Right renal cortex interstitium (tissue), 3 donors: ENCODE data around the gene HCN1. TPM values are rescaled to one million over a fixed set of nuclear protein-coding genes. Genes with fewer than 3 reads are reported as not detected.
A peak's percentile ranks its signal among the peaks of the same experiment; 100 is the strongest.
"Not testable (repeated sequence)": the region's sequence is repeated elsewhere in the genome, so short reads cannot be mapped to it uniquely, and the experiment has no call there.

Experiments
- DNase-seq, 3 donors: peaks; one replicate each; pipeline ENCODE4 v3.0.0-alpha.2; 2013; ENCODE audit warnings: low read depth in 3 of 3, low spot score in 2 of 3
- polyA plus RNA-seq, 3 donors: library from polyadenylated mRNA; unstranded; fragments of 120-200 nt; gene quantifications; one replicate each; pipeline ENCODE4 v1.2.1, GENCODE V29; 2013; ENCODE audit not compliant: insufficient read length in 3 of 3

The HCN1 gene
- polyA plus RNA-seq, 3 donors = 0.04 TPM; not detected in 2

DNA sequence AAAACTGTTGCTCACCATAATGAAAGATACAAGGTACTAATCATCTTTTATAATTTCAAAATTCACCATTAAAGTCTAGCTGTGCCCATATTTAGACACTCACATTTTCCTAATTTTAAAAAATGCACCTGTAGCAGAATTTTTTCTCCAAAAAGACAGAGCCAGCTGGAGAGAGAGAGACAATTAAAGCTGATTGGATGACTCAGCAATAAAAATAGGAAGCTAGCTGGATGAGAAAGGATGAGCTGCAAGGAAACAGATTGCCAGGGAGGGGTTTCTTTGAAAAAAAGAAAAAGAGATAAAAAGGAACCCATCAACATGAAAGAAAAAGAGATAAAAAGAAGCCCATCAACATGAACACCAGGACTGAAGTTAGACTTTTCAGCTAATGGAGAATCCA is 73.8 kb downstream of the HCN1 start:
- DNase-seq = no peak

DNA sequence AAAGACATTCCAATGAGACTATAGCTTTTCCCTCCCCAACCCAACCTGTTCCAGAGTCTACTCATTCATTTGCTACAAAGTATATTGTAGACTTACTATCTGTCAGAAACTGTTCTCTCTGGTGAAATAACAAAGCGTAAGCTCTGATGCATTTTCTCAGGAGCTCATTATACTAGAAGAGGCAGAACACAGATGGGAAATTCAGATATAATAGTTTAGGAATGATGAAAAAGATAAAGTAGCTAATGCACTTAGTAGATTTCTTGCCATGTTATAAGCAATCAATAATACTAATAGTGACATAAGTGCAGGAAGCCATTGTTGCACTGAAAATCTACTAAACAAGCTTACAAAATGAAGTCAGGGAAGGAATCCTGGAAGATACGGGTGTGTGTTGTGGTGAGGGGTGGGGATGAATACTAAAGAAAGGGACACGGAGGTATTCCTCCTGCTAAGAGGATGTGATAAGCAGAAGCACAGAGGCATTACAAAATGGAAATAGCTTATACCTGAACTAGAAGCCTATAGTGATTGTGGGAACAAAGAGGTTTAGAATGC is 78.2 kb downstream of the HCN1 start:
- DNase-seq = no peak

DNA sequence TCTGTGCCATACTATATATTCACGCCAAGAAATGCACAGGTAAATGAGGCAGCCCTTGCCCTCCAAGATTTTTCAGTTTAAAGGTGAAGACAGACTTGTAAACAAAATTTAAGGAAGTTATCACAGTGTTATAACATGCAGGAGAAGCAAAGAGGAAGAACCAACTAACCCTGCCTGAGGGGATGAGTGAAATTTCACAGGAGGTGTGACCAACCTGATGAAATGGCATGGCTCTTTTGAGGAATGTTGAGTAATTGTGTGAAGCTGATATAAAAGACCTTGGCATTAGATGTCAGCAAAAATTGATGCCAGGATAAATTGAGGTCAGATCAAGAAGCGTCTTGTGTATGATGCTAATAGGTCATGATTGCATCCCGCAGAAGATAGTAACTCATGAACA is 86.5 kb downstream of the HCN1 start:
- no peak for DNase-seq

DNA sequence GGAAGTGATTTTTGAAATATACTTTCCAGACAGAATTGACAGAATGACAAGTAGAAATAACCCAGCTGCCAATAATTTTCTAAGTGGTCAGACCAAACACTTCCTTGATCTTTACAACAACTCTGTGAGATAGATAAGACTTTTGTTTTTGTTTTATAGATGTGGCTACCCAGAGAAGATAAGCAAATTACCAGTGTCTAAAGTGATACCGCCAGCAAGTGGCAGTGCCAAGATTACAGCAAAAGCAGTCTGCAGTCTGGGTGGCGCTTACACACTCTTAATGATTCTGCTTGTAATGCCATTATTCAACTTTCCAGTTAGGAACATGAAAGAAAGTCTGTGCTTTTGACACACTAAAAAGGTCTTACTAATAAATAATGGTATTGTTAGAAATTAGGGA is 92.1 kb downstream of the HCN1 start:
- DNase-seq = no peak

DNA sequence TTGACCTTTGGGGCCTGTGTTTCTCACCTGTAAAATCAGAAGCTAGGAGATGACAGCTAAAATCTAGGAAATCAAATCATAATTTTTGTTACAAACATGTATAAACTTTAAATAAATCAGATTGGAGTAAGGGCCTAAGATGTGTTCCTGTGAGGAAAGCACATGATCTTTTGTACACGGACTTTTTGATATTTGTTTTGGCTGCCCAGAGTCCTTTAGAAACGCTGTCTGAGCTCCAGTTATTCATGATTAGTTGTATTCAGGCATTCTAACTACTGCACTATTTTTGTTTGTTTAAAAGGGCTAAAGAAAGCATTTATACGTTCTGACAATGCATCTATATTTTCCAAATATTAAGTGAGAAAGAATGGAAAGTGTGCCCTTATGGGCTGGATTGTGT is 94.8 kb downstream of the HCN1 start:
- no peak for DNase-seq

DNA sequence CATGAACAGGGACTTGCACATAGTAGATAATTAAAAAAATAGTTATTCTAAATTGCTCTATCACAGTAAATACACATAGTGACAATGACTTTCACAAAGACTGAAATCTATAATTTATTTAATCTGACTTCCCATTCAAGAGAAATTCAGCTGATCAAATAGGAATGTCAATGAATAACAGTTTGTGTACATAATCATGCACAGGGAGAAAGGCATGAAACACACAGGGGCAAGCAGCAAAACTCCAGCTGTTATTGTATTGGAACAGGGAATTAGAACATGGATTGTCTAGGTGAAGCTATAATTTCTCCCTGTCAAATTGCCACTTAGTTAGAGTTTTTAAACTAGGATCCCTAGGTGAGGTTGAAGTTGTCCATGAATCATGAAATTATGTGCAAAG is 99.9 kb downstream of the HCN1 start:
- DNase-seq = no peak

DNA sequence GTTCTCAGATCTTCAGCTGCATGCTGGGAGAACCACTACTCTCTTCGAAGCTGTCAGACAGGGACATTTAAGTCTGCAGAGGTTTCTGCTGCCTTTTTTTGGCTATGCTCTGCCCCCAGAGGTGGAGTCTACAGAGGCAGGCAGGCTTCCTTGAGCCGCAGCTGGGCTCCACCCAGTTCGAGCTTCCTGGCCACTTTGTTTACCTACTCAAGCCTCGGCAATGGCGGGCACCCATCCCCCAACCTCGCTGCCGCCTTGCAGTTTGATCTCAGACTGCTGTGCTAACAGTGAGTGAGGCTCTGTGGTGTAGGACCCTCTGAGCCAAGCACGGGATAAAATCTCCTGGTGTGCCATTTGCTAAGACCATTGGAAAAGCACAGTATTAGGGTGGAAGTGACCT is 110.2 kb downstream of the HCN1 start:
- DNase-seq = not testable (repeated sequence)

DNA sequence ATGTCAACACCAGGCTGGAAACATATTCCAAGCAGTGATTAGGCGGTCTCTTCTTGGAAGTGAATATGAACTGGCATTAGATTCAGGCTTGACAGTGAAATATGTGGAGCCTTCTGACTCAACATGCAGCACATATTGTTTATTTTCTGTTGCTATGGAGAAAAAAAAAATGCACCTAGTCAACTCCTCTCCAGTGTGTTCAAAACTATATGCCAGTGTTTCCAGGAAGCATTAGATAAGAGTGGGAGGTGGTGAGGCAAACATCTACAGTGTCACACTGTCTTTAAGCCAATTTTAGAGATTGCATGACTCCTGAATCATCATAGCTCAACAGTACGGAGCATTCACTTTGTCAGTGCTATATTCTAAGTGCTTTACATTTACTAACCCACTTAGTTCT is 117.9 kb downstream of the HCN1 start:
- DNase-seq = no peak

DNA sequence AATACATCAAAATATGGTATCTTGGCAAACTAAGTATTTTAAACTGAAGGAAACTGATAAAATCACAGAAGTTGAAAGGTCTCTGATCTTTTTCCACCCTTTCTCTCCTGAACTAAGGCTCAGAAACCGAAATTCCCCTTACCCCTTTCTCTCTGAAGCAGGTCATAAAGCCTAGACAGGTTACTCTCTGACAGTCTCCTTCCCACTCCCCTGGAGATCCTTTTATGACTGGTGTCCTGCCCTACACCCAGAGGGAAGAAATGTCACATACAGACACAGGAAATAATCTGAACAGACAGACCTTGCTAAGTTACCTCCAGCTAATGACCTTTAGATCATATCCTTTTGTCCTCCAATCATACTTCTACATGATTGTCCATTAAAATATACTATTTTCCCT is 127.4 kb downstream of the HCN1 start:
- DNase-seq = no peak

DNA sequence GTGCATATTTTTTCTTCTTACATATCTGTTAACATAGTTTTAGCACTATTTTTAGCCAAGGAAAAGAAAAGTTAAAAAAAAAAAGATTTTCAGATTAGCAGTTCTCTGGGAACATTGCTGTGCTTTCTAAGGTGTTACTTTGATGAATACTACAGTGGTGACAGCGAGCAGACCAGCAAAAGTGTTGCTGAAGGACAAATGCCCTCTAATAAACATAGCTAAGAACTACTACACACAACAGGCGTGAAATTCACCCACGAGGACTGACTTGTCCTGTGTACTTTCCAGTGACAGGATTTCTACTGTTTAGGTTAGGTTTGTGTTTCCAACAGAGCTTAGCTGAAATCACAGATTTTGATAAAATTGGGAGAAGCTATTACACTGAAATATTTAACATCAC is 153.8 kb downstream of the HCN1 start:
- no peak for DNase-seq

DNA sequence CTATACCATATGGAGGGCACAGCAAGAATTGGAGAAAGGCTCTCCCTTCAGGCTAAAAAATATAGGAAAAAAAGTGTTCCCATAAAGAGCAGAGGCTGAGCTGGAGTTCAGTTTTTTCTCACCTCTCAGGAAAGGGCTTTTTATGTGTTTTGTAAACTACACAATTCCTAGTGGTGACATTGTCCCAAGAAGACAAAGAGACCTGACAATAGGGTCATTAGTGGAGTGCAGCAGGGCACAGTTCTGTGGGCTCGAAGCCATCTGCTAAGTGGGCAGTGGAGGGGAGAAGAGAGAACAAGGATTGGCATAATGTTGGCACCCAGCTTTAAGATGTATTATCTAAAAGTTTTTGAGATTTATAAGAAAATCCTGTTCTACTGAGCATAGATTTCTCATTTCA is 162.5 kb downstream of the HCN1 start:
- no peak for DNase-seq

DNA sequence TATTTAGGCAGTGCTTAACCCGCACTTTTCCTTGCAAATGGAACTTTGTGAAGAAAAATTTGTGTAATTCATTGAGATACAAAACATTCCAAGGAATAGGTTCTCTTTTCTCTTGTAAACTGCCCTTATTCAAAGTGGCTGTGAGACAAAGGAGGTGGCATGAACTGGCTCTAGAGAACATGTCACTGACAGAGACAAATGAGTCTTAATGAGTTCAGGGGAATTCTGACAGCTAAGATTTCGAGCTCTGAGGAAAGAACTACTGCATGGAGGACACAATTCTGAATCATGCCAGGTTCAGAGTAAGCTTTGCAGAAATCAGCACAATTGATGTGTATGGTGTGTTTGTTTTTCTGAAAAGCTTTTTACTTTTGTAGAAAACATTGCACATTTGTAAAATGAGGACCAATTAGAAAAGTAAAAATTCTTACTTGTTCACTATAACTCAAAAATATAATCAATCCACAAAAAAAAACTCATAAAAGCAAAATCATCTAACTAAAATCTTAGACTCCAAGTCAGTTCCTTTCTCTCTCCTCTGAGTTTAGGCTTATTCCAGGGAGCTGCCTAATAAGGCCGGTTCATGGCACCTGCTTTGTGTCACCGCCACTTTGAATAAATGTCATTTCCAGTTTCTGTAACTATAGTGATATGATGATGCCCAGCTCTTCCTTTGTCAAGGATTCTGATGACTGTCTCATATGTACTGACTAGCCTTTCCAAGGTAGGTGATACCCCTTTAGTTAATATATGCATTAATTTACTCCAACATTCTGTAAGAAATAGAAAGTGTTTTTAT is 163.2 kb downstream of the HCN1 start:
- no peak for DNase-seq

DNA sequence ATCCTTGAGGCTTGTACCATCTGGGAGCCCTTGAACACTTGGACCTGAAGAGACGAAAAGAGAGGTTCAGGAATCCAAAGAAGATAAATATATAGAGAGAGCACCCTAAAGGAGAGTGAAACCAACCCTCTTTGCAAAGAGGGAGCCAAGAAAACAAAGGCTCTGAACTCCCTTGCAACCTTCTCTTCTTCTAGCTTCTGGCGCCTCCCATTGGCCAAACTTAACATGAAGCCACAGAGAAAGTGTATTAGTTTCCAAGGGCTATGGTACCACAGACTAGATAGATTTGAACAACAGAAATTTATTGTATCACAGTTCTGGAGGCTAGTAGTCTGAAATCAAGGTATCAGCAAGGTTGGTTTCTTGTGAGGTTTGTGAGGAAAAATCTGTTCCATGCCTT is 175.1 kb downstream of the HCN1 start:
- DNase-seq = no peak

DNA sequence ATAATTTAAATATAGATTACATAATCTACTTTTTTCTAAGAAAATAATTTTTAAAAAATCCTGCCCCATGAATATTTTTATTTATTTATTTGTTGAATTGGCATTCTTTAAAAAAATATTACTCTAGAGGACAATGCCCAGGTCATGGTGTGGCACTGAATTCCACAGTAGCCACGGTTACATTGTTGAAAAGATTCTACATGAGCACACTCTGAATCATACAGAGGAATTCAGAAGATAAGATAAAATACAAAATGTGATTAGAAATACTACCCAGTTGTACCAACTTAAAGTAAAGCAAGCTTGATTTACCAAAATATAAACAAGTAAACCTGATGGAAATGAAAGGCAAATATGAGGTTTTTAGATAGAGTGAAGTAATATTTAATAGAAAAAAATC is 183.7 kb downstream of the HCN1 start:
- DNase-seq = no peak

DNA sequence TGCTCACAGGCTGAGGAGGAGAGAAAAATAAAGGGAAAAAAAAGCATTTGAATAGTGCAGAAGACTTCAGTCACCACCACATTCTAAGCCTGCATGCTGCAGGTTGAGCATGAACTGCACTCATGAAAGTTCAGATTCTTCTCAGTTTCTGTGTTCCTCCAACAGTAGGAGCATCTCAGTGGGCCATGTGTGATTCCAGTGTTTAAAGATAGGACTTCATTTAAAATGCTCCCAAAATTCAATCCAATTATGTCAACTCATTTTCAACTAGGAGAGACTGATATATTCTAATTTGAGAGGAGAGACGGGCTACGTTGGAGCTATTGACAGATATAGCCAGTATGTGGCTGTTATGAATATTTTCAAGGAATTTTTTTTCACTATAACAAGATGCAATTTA is 186.8 kb downstream of the HCN1 start:
- no peak for DNase-seq

DNA sequence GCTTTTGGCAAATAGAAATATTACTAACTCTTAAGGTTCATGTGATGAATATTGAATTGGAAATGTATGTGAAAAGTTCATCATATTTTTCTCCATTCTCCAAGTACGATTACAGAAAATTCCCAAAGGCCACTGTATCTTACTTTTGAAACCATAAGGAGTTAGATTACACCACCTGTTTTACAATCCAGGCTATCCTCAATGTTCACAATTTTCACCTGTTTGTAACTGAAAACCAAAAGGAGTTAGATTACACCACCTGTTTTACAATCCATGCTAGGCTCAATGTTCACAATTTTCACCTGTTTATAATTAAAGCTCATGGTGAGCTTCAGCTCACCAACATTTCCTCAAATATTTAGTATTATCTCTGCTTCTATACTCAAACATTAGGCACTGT is 188.0 kb downstream of the HCN1 start:
- no peak for DNase-seq

DNA sequence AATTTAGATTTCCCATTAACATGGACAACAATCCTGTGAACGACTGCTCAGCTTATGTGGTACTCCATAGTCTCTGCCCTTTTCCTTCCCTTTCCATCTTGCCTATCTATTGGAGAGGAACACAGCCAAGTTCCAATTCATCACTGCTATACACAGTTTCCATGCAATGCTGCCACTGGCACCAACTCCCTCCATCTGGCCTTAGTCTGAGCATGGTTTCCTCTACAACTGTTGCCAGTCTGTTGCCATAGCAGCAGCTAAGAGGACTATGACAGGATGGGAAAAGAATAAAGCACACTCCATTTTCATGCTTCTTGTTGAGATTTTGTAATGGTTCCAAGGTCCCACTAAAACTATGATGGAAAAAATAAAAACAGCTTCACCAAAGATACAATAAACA is 189.0 kb downstream of the HCN1 start:
- no peak for DNase-seq

DNA sequence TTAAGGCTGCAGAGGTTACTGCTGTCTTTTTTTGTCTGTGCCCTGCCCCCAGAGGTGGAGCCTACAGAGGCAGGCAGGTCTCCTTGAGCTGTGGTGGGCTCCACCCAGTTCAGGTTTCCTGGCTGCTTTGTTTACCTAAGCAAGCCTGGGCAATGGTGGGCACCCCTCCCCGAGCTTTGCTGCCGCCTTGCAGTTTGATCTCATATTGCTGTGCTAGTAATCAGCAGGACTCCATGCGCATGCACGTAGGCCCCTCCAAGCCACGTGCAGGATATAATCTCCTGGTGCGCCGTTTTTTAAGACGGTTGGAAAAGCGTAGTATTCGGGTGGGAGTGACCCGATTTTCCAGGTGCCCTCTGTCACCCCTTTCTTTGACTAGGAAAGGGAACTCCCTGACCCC is 197.2 kb downstream of the HCN1 start:
- DNase-seq = not testable (repeated sequence)

DNA sequence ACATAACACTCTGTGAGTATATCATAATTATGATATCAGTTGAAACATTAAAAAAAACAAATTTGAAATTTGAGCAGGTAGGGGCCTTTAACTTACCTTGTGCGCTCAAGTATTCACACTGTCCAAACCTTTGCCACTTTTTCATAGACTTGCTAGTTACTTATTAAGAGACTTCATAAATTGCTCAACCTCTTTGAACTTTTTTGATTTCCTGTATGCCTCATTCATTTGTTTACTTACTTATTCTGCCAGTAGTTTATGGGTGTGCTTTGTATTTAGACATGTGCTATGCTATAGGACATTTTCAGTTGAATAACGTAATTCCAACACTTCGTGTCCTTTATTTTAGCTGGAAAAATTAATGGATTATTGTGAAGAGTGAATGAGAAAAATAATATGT is 204.8 kb downstream of the HCN1 start:
- no peak for DNase-seq

DNA sequence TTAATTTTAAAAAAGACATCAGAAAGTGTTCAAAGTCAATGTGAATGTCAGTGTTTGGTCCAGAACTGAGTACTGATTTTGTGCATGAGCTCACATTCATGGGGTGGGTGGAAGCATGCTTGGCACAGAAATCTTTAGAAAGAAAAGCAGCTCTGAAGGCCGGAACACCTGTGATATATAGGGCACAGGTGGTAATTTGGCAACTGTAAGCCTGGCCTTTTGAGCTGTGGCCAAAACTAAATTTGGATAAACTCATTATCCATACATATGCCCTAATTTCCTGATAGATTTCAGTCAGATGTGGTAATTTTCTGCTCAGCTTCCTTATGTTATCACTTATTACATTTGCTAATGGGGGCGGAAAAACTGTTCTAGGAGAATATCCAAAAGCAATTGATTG is 211.4 kb downstream of the HCN1 start:
- DNase-seq = no peak

DNA sequence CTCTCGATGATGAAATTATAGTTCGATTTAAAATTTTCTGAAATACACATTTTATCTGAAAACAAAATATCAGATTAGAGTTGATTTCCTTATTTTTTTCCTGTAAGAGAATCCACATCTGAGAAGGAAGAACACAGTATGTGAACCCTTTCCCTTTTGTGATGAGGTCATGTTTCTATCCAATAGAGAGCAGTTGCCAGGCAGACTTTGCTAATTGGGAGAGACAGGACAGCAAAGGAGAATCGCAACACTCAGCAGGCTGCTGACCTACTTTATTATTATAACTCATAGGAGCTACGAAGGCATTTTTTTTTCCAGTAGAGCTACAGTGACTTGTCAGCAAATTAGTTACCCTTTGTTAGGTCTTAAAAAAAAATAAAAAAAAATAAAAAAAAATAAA is 242.1 kb downstream of the HCN1 start:
- peak in 2 of 3 donors; percentile 1 to 27 for DNase-seq

DNA sequence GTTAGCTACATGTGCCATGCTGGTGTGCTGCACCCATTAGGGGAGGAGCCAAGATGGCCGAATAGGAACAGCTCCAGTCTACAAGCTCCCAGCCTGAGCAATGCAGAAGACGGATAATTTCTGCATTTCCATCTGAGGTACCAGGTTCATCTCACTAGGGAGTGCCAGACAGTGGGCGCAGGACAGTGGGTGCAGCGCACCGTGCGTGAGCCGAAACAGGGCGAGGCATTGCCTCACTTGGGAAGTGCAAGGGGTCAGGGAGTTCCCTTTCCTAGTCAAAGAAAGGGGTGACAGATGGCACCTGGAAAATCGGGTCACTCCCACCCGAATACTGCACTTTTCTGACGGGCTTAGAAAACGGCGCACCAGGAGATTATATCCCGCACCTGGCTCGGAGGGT is 251.3 kb downstream of the HCN1 start:
- not testable (repeated sequence) for DNase-seq

DNA sequence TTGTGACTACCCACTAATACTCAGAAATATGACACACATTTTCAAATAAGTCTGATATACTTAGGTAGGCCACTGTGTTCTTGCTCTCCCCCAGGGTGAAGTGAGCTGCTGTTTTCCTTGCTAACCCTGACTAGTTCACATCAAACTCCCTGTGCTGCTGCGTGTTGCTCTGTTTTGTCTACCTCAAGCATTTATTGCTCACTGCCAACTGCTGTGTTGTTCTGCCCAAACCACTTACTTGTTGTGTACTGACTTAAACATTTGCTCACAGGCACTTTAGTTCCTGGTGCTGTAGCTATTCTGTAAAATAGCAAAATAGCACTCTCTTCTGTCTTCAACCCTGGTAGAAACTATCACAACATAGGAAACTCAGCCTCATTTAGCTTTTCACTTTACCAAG is 255.7 kb downstream of the HCN1 start:
- no peak for DNase-seq
